A549 (cell line): ENCODE measurements around the gene CEPT1.

Source experiments
- CTCF ChIP-seq: fragments of >200 bp; sonication (Bioruptor Twin); formaldehyde crosslinking; IDR thresholded peaks from 3 replicates; pipeline ENCODE4 v1.5.1; 2016
- EP300 ChIP-seq, 2 experiments: fragments of >200 bp; sonication (Bioruptor Twin); formaldehyde crosslinking; IDR thresholded peaks; 2 replicates in 1 of 2; 3 replicates in 1 of 2; pipeline ENCODE4 v1.6.1; 2016 to 2017
- HDAC2 ChIP-seq: fragments of 200-600 bp; sonication (generic); IDR thresholded peaks from 2 replicates; pipeline ENCODE4 v1.6.1; 2016
- HOXA7 ChIP-seq: fragments of 250-450 bp; sonication (Bioruptor Pico); IDR thresholded peaks from 2 replicates; pipeline ENCODE4 v1.5.0; 2020; ENCODE audit warnings: mild to moderate bottlenecking, moderate library complexity
- JUNB ChIP-seq: fragments of >200 bp; sonication (Bioruptor Twin); formaldehyde crosslinking; IDR thresholded peaks from 2 replicates; pipeline ENCODE4 v1.6.1; 2016
- POLR2A ChIP-seq: IDR thresholded peaks from 2 replicates; pipeline ENCODE4 v1.6.1; 2012; ENCODE audit warnings: mild to moderate bottlenecking, low read length
- RAD21 ChIP-seq, 2 experiments: fragments of >200 bp in 1 of 2; sonication (Bioruptor Twin) in 1 of 2; formaldehyde crosslinking in 1 of 2; IDR thresholded peaks in 1 of 2; conservative IDR thresholded peaks in 1 of 2; 2 replicates in 1 of 2; 3 replicates in 1 of 2; pipeline ENCODE4 v1.6.1; 2012 to 2018; ENCODE audit warnings: inconsistent platforms in 1 of 2
- RCOR1 ChIP-seq: fragments of 150-350 bp; IDR thresholded peaks from 2 replicates; pipeline ENCODE4 v1.6.1; 2014; ENCODE audit warnings: antibody characterized with exemption, low read length, low read depth
- TF ChIP-seq, protein P1 (sequence below): fragments of 200-600 bp; sonication (generic); IDR thresholded peaks from 2 replicates; pipeline ENCODE4 v1.6.1; 2016; ENCODE audit warnings: antibody characterized with exemption, mild to moderate bottlenecking, moderate library complexity
- TF ChIP-seq, protein P2 (sequence below): fragments of 250-450 bp; sonication (Bioruptor Pico); IDR thresholded peaks from 2 replicates; pipeline ENCODE4 v1.5.0; 2020; ENCODE audit warnings: low read depth, mild to moderate bottlenecking, moderate library complexity
- TF ChIP-seq, protein P3 (sequence below): fragments of 150-350 bp; IDR thresholded peaks from 2 replicates; pipeline ENCODE4 v1.6.1; 2014; ENCODE audit warnings: low read depth, mild to moderate bottlenecking, low read length
- TF ChIP-seq, protein P4 (sequence below): IDR thresholded peaks from 2 replicates; pipeline ENCODE4 v1.6.1; 2012

DNA sequence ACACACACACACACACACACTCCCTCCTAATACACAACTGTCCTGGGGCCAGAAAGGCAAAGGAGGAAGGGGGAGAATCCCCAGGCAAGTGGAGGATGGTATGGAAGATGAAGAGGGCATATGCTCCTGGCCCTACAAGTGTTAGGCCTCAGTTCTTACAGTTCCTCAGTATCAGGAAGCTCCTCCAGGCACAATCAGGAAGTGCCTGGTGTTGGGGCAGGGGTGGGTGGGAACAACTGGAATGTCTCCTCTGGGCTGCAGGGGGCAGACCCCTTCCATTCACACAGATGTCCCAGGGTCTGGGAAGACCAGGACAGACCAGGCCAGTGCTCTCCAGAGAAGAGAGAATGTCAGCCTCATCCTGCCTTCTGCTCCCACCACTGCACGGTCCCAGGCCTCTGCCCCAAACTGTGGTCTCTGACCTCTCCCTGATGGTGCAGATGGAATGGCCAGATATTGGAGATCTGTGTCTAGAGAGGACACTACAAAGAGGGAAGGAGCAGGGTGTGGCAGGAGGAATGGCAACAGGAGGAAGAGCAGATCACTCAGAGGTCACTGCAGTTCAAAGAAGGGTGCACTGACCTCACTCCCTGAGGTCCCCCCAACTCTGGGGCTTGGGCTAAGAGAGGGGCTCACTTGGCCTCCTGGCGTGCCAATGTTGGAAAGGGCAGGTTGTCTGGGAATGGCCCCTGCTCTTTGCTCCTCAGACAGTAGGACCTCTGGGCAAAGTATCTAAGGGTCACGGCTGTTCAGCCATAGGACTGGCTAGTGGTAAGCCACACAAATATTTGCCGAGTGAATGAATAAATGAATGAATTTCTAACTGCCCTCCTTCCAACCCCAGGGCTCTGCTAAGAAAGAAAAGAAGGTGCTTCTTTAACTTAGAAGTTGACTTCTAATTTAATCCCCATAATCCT is 62.9 kb downstream of the CEPT1 start:
- TF ChIP-seq CTCF (no peak), HOXA7 (no peak), POLR2A (no peak), RCOR1 (no peak), HDAC2 (no peak), RAD21 (conservative IDR thresholded peaks at IDR 0.05 in 1 of 2, IDR thresholded peaks at IDR 0.05 in 1 of 2) (no peak), JUNB (no peak), EP300 (IDR thresholded peaks at IDR 0.05) (no peak)
- TF ChIP-seq, protein P1, sequence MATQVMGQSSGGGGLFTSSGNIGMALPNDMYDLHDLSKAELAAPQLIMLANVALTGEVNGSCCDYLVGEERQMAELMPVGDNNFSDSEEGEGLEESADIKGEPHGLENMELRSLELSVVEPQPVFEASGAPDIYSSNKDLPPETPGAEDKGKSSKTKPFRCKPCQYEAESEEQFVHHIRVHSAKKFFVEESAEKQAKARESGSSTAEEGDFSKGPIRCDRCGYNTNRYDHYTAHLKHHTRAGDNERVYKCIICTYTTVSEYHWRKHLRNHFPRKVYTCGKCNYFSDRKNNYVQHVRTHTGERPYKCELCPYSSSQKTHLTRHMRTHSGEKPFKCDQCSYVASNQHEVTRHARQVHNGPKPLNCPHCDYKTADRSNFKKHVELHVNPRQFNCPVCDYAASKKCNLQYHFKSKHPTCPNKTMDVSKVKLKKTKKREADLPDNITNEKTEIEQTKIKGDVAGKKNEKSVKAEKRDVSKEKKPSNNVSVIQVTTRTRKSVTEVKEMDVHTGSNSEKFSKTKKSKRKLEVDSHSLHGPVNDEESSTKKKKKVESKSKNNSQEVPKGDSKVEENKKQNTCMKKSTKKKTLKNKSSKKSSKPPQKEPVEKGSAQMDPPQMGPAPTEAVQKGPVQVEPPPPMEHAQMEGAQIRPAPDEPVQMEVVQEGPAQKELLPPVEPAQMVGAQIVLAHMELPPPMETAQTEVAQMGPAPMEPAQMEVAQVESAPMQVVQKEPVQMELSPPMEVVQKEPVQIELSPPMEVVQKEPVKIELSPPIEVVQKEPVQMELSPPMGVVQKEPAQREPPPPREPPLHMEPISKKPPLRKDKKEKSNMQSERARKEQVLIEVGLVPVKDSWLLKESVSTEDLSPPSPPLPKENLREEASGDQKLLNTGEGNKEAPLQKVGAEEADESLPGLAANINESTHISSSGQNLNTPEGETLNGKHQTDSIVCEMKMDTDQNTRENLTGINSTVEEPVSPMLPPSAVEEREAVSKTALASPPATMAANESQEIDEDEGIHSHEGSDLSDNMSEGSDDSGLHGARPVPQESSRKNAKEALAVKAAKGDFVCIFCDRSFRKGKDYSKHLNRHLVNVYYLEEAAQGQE, result no peak
- TF ChIP-seq, protein P2, sequence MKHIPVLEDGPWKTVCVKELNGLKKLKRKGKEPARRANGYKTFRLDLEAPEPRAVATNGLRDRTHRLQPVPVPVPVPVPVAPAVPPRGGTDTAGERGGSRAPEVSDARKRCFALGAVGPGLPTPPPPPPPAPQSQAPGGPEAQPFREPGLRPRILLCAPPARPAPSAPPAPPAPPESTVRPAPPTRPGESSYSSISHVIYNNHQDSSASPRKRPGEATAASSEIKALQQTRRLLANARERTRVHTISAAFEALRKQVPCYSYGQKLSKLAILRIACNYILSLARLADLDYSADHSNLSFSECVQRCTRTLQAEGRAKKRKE, result no peak
- TF ChIP-seq, protein P3, sequence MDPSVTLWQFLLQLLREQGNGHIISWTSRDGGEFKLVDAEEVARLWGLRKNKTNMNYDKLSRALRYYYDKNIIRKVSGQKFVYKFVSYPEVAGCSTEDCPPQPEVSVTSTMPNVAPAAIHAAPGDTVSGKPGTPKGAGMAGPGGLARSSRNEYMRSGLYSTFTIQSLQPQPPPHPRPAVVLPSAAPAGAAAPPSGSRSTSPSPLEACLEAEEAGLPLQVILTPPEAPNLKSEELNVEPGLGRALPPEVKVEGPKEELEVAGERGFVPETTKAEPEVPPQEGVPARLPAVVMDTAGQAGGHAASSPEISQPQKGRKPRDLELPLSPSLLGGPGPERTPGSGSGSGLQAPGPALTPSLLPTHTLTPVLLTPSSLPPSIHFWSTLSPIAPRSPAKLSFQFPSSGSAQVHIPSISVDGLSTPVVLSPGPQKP, result no peak
- TF ChIP-seq, protein P4, sequence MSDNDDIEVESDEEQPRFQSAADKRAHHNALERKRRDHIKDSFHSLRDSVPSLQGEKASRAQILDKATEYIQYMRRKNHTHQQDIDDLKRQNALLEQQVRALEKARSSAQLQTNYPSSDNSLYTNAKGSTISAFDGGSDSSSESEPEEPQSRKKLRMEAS, result no peak
